Measurements from ENCODE around the gene CRIP2.

Gene CRIP2

GRCh38 chr14:105437723-105438500 lies 36.7 kb upstream of the CRIP2 start:
- Histone ChIP-seq H3K36me3 (ENCODE audit: insufficient read depth, low read length) (no peaks in the 10 kb centered on the region; the same call in 1 of the 2 replicates), H3K9me3 (ENCODE audit: control insufficient read depth, insufficient read depth, low read length) (no peaks in the 10 kb centered on the region), H3K9ac (ENCODE audit: low read depth, low read length) (no peak overlapping the region), H3K4me1 (ENCODE audit: insufficient read depth, low read length) (no peaks in the 10 kb centered on the region)

- no peaks in the 10 kb centered on the region; the same call in 1 of the 2 replicates for H3K36me3 ChIP-seq (ENCODE audit: insufficient read depth, low read length)
- H3K9ac ChIP-seq (ENCODE audit: low read depth, low read length) = no peak overlapping the region
- no peaks in the 10 kb centered on the region for H3K4me1 ChIP-seq (ENCODE audit: insufficient read depth, low read length)
Measured at GRCh38 chr14:105439179-105439578, 35.4 kb upstream of the CRIP2 start.

GRCh38 chr14:105439710-105440553 lies 34.7 kb upstream of the CRIP2 start:
- Histone ChIP-seq H3K9me3 (ENCODE audit: control insufficient read depth, insufficient read depth, low read length) (no peaks in the 10 kb centered on the region), H3K9ac (ENCODE audit: low read depth, low read length) (no peak overlapping the region), H3K36me3 (ENCODE audit: insufficient read depth, low read length) (no peaks in the 10 kb centered on the region; the same call in 1 of the 2 replicates), H3K4me1 (ENCODE audit: insufficient read depth, low read length) (no peaks in the 10 kb centered on the region)

More at GRCh38 chr14:105439179-105439578, 35.4 kb upstream of the CRIP2 start:
- no peaks in the 10 kb centered on the region for H3K9me3 ChIP-seq (ENCODE audit: control insufficient read depth, insufficient read depth, low read length)

- H3K9me3 ChIP-seq (ENCODE audit: control insufficient read depth, insufficient read depth, low read length) = no peaks in the 10 kb centered on the region
- H3K9ac ChIP-seq (ENCODE audit: low read depth, low read length) = no peak overlapping the region
- no peaks in the 10 kb centered on the region; the same call in 1 of the 2 replicates for H3K36me3 ChIP-seq (ENCODE audit: insufficient read depth, low read length)
- no peaks in the 10 kb centered on the region for H3K4me1 ChIP-seq (ENCODE audit: insufficient read depth, low read length)
Measured at GRCh38 chr14:105440554-105440900, 34.1 kb upstream of the CRIP2 start.

GRCh38 chr14:105440992-105441391 lies 33.6 kb upstream of the CRIP2 start:
- no peaks in the 10 kb centered on the region; the same call in 1 of the 2 replicates for H3K36me3 ChIP-seq (ENCODE audit: insufficient read depth, low read length)

DNA sequence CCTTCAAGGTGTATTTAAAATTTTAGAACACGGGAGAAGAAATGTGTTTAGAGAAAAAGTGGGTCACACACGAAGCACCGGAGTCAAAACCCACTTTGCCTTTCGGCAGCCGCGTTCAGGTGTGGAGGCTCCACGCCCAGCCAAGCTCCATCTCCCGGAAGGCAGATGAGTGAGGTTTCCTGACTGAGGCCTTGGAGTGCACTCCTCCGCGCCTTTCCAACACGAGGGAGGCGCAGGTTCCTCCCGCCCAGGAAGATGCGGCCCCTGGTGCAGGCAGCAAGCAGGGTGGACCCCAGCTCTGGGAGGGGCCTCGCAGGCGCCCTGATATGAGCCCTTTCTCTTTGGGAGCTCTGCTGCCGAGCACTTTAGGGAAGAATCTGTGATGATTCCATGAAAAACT lies 32.5 kb upstream of the CRIP2 start:
- no peak overlapping the region for H3K9ac ChIP-seq (ENCODE audit: low read depth, low read length)
- no peaks in the 10 kb centered on the region for H3K9me3 ChIP-seq (ENCODE audit: control insufficient read depth, insufficient read depth, low read length)
- no peaks in the 10 kb centered on the region; the same call in 1 of the 2 replicates for H3K4me1 ChIP-seq (ENCODE audit: insufficient read depth, low read length)
- H3K36me3 ChIP-seq (ENCODE audit: insufficient read depth, low read length) = no peaks in the 10 kb centered on the region; the same call in 1 of the 2 replicates

More at GRCh38 chr14:105440992-105441391, 33.6 kb upstream of the CRIP2 start:
- Histone ChIP-seq H3K9ac (ENCODE audit: low read depth, low read length) (no peak overlapping the region), H3K4me1 (ENCODE audit: insufficient read depth, low read length) (no peaks in the 10 kb centered on the region; the same call in 1 of the 2 replicates), H3K9me3 (ENCODE audit: control insufficient read depth, insufficient read depth, low read length) (no peaks in the 10 kb centered on the region)

GRCh38 chr14:105442834-105443233 lies 31.8 kb upstream of the CRIP2 start:
- Histone ChIP-seq H3K36me3 (ENCODE audit: insufficient read depth, low read length) (no peaks in the 10 kb centered on the region; the same call in 1 of the 2 replicates), H3K9me3 (ENCODE audit: control insufficient read depth, insufficient read depth, low read length) (no peaks in the 10 kb centered on the region), H3K4me1 (ENCODE audit: insufficient read depth, low read length) (no peaks in the 10 kb centered on the region; the same call in 1 of the 2 replicates), H3K9ac (ENCODE audit: low read depth, low read length) (no peak overlapping the region)

- Histone ChIP-seq H3K9ac (ENCODE audit: low read depth, low read length) (no peak overlapping the region), H3K9me3 (ENCODE audit: control insufficient read depth, insufficient read depth, low read length) (no peaks in the 10 kb centered on the region), H3K36me3 (ENCODE audit: insufficient read depth, low read length) (no peaks in the 10 kb centered on the region; the same call in 1 of the 2 replicates), H3K4me1 (ENCODE audit: insufficient read depth, low read length) (no peaks in the 10 kb centered on the region; the same call in 1 of the 2 replicates)
Measured at GRCh38 chr14:105444859-105445258, 29.8 kb upstream of the CRIP2 start.

DNA sequence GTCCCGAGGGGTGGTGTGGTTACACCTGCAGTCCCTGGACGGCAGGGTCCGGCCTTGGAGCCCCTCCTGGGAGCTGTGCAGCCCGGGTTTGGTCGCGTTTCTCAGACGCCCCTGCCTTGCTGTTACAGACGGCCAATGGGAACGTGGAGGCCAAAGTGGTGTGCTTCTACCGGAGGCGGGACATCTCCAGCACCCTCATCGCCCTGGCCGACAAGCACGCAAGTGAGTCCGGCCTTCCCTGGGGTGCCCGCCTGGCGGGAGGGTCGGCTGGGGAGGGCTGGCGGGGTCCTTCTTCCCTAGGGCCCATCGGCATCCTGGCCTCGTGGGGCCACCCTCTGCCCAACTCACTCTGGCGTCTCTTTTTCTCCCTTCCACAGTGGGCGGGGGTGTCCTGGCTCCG lies 29.3 kb upstream of the CRIP2 start:
- Histone ChIP-seq H3K9ac (ENCODE audit: low read depth, low read length) (no peak overlapping the region), H3K36me3 (ENCODE audit: insufficient read depth, low read length) (no peaks in the 10 kb centered on the region; the same call in 1 of the 2 replicates), H3K9me3 (ENCODE audit: control insufficient read depth, insufficient read depth, low read length) (no peaks in the 10 kb centered on the region), H3K4me1 (ENCODE audit: insufficient read depth, low read length) (no peaks in the 10 kb centered on the region; the same call in 1 of the 2 replicates)

DNA sequence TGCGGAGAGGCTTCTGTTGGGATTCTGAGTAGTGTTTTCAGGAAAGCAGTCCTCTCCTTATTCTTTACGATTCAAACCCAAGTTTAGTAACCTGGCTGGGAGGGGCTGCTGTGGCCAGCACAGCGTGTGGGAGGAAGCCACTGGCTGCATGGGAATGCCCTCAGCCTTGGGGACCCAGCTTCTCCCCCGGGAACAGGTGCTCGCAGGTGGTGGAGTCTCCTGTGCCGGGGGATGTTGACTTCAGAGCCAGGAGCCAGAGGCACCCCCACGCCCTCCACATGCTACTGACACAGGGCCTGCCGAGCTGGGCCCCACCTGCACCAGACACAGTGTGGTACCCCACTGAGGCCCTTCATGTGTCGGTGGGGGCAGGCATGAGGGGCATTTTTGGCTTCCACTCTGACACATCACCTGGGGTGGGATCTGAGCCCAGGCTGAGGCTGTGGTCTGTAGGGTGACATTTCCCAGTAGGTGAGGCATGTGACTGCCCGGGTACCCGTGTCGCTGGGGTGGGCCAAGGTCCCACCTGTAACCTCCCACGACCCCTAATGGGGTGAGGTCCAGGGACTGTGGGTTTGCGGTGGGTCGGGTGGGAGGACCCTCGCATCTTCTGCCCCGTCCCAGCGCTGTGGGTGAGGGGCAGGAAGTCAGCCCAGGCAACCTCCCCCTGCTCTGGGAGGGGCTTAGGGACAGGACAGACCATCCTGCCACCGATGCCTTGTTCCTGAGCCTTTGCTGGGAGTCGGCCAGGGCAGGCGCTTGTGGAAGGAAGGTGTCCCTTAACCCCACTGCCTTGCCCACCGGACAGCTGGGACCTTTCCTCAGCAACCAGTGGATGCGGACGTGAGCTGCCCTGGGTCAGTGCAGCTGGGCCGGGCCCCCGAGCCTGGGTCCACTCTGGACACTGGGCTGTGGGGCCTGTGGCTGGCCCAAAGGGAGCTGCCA lies 28.4 kb upstream of the CRIP2 start:
- Histone ChIP-seq H3K4me1 (ENCODE audit: insufficient read depth, low read length) (no peaks in the 10 kb centered on the region; the same call in 1 of the 2 replicates), H3K9ac (ENCODE audit: low read depth, low read length) (no peak overlapping the region), H3K36me3 (ENCODE audit: insufficient read depth, low read length) (no peaks in the 10 kb centered on the region; the same call in 1 of the 2 replicates), H3K9me3 (ENCODE audit: control insufficient read depth, insufficient read depth, low read length) (no peaks in the 10 kb centered on the region)

- Histone ChIP-seq H3K9ac (ENCODE audit: low read depth, low read length) (no peak overlapping the region), H3K36me3 (ENCODE audit: insufficient read depth, low read length) (no peaks in the 10 kb centered on the region; the same call in 1 of the 2 replicates), H3K4me1 (ENCODE audit: insufficient read depth, low read length) (no peaks in the 10 kb centered on the region; the same call in 1 of the 2 replicates), H3K9me3 (ENCODE audit: control insufficient read depth, insufficient read depth, low read length) (no peaks in the 10 kb centered on the region)
Measured at GRCh38 chr14:105446971-105447370, 27.6 kb upstream of the CRIP2 start.

GRCh38 chr14:105447651-105448640 lies 26.7 kb upstream of the CRIP2 start:
- H3K9me3 ChIP-seq (ENCODE audit: control insufficient read depth, insufficient read depth, low read length) = no peaks in the 10 kb centered on the region
- H3K36me3 ChIP-seq (ENCODE audit: insufficient read depth, low read length) = no peaks in the 10 kb centered on the region
- H3K4me1 ChIP-seq (ENCODE audit: insufficient read depth, low read length) = no peaks in the 10 kb centered on the region; the same call in 1 of the 2 replicates
- H3K9ac ChIP-seq (ENCODE audit: low read depth, low read length) = no peak overlapping the region

- Histone ChIP-seq H3K36me3 (ENCODE audit: insufficient read depth, low read length) (no peaks in the 10 kb centered on the region), H3K9ac (ENCODE audit: low read depth, low read length) (no peak overlapping the region), H3K9me3 (ENCODE audit: control insufficient read depth, insufficient read depth, low read length) (no peaks in the 10 kb centered on the region), H3K4me1 (ENCODE audit: insufficient read depth, low read length) (no peaks in the 10 kb centered on the region; the same call in 1 of the 2 replicates)
Measured at GRCh38 chr14:105448706-105449111, 25.9 kb upstream of the CRIP2 start.

Data from ES-I3 (cell line).